Uterine smooth muscle cell (primary cell): Measurements from ENCODE around the gene LCN12. TPM values are rescaled to one million over a fixed set of nuclear protein-coding genes. Genes with fewer than 3 reads are reported as not detected.

Experiments used
- total RNA-seq: library from RNA; depleted of rRNA; stranded (reverse); fragments of >200 nt; gene quantifications from 2 replicates; pipeline ENCODE4 v1.2.3, GENCODE V29; 2014

The LCN12 gene
- total RNA-seq = 0.12 TPM in 1 of 2 replicates, not detected in the other

GRCh38 chr9:136951541-136952320 is at the start of gene LCN12:
Gene LCN12 (plus strand): TSS chr9:136952273. CDS start chr9:136952328, 55 bp downstream.

DNA sequence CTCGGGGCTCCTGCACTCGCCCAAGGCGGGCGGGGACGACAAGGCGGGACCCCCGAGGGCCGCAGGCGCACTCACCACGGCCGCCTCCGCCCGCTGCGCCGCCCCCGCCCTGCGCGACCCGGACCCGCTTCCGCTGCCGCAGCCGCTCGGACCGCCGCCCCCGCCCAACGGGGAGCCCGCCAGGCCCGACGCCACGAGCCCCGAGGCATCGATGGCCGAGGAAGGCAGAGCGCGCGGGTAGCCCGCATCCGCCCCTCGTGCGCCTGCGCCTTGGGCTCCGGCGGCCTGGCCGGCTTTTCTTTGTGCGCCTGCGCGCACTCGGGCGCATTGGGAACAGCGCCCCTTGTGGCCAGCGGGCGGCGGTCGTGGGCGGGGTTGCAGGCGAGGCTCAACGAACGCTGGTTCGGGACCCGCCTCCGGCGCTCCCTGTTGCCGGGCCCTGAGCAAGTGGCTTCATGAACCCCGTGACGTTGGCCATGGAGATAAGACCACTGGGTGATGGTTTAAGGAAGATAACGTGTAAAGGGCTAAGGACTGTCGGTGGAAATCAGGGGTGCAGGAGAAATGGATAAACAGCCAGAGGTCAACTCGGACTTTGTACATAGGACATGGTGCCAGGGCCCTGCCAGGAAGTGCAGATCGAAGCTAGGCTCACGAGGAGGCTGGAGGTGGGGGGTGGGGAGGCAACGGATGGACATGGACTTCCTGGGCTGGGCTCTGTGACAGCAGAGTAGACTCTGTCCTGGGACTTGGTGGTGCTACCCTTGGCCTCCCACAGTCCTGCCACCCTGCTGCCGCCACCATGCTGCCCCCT is 7.3 kb upstream of the LCN12 start, which contains the start of the genes C8G and FBXW5:
TSS of gene C8G (plus strand) at position 725 of the 814 bp plus-strand sequence. CDS start at position 803, 78 bp downstream.
TSS of gene FBXW5 (minus strand) at position 220 of the 814 bp plus-strand sequence. CDS start 655 bp downstream, outside the sequence.

DNA sequence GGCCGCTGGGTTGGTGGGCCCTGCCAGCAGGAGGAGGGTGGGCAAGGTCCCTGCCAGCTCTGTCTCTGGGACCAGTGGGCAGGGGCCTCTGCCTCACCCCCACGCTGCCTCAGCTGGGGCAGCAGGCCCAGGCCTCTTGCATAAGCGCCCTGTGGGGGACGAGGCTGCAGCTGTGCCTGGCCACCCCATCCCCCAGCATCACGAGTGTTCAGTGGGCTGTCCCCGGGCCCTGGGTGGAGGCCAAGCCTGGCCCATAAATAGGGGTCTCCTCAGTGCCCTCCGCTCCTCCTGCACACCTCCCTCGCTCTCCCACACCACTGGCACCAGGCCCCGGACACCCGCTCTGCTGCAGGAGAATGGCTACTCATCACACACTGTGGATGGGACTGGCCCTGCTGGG is 25.1 kb downstream of the LCN12 start, which contains the start of gene PTGDS:
TSS of gene PTGDS (plus strand) at position 282 of the 400 bp plus-strand sequence. CDS start at position 357, 75 bp downstream.

GRCh38 chr9:136982232-136983051 is 30.4 kb downstream of the LCN12 start, which contains the start of gene LCNL1:
Gene LCNL1 (plus strand): TSS chr9:136982993. CDS start chr9:136983587, 594 bp downstream.

GRCh38 chr9:136991993-136992818 is 40.1 kb downstream of the LCN12 start, which contains the start of gene PAXX:
Gene PAXX (plus strand): TSS chr9:136992422. CDS start chr9:136992444, 22 bp downstream.

GRCh38 chr9:136996361-136997292 is 44.6 kb downstream of the LCN12 start, which contains the start of gene CLIC3:
Gene CLIC3 (minus strand): TSS chr9:136996568. CDS start chr9:136996543, 25 bp downstream.

Other genes with a start within 250 kb of the LCN12 start
- gene DIPK1B, start 239.7 kb upstream of the LCN12 start, total RNA-seq = 0.22 and 1.1 TPM in 2 replicates
- not detected in 2 replicates for gene LCN10, start 209.3 kb upstream of the LCN12 start, total RNA-seq
- not detected in 2 replicates for gene LCN6, start 203.7 kb upstream of the LCN12 start, total RNA-seq
- not detected in 2 replicates for gene LCN8, start 194.0 kb upstream of the LCN12 start, total RNA-seq
- not detected in 2 replicates for gene LCN15, start 187.8 kb upstream of the LCN12 start, total RNA-seq
- 52.2 and 62.0 TPM in 2 replicates for gene TMEM141, start 160.9 kb upstream of the LCN12 start, total RNA-seq
- gene CCDC183, start 155.9 kb upstream of the LCN12 start, total RNA-seq = 0.37 TPM in 1 of 2 replicates, not detected in the other
- 66.7 and 87.5 TPM in 2 replicates for gene RABL6, start 144.3 kb upstream of the LCN12 start, total RNA-seq
- 1.4 and 3.5 TPM in 2 replicates for gene AJM1, start 109.8 kb upstream of the LCN12 start, total RNA-seq
- gene PHPT1, start 102.9 kb upstream of the LCN12 start, total RNA-seq = 44.4 and 70.9 TPM in 2 replicates
- 1.1 and 3.1 TPM in 2 replicates for gene MAMDC4, start 99.9 kb upstream of the LCN12 start, total RNA-seq
- gene EDF1, start 86.0 kb upstream of the LCN12 start, total RNA-seq = 265 and 280 TPM in 2 replicates
- gene TRAF2, start 65.8 kb upstream of the LCN12 start, total RNA-seq = 9.6 and 16.3 TPM in 2 replicates
- 167 and 192 TPM in 2 replicates for gene FBXW5, start 7.5 kb upstream of the LCN12 start, total RNA-seq
- gene C8G, start 7.0 kb upstream of the LCN12 start, total RNA-seq = 0.37 TPM in 1 of 2 replicates, not detected in the other
- gene PTGDS, start 25.2 kb downstream of the LCN12 start, total RNA-seq = 1.2 and 40.7 TPM in 2 replicates
- 0.66 and 6.4 TPM in 2 replicates for gene LCNL1, start 30.7 kb downstream of the LCN12 start, total RNA-seq
- gene PAXX, start 40.1 kb downstream of the LCN12 start, total RNA-seq = 23.9 and 25.1 TPM in 2 replicates
- 0.55 and 3.0 TPM in 2 replicates for gene CLIC3, start 44.3 kb downstream of the LCN12 start, total RNA-seq
- 19.0 and 31.7 TPM in 2 replicates for gene ABCA2, start 76.0 kb downstream of the LCN12 start, total RNA-seq
- gene FUT7, start 79.8 kb downstream of the LCN12 start, total RNA-seq = not detected in 2 replicates
- 13.3 and 20.9 TPM in 2 replicates for gene NPDC1, start 93.9 kb downstream of the LCN12 start, total RNA-seq
- not detected in 2 replicates for gene ENTPD2, start 101.8 kb downstream of the LCN12 start, total RNA-seq
- gene SAPCD2, start 118.3 kb downstream of the LCN12 start, total RNA-seq = 7.1 and 18.6 TPM in 2 replicates
- gene UAP1L1, start 125.2 kb downstream of the LCN12 start, total RNA-seq = 28.3 and 33.1 TPM in 2 replicates
- 73.2 and 128 TPM in 2 replicates for gene MAN1B1, start 134.7 kb downstream of the LCN12 start, total RNA-seq
- 45.3 and 86.1 TPM in 2 replicates for gene DPP7, start 162.5 kb downstream of the LCN12 start, total RNA-seq
- under 0.01 and 0.11 TPM in 2 replicates for gene GRIN1, start 186.9 kb downstream of the LCN12 start, total RNA-seq
- gene LRRC26, start 217.8 kb downstream of the LCN12 start, total RNA-seq = not detected in 2 replicates
- gene TMEM210, start 219.8 kb downstream of the LCN12 start, total RNA-seq = 0.25 TPM in 1 of 2 replicates, not detected in the other
- 29.9 and 34.0 TPM in 2 replicates for gene ANAPC2, start 236.3 kb downstream of the LCN12 start, total RNA-seq
- gene SSNA1, start 236.4 kb downstream of the LCN12 start, total RNA-seq = 60.9 and 82.4 TPM in 2 replicates
- gene TPRN, start 248.5 kb downstream of the LCN12 start, total RNA-seq = 6.8 and 8.7 TPM in 2 replicates